Psoas muscle (tissue), 8 donors: ENCODE results near the gene EPHB1. TPM values are rescaled to one million over a fixed set of nuclear protein-coding genes. Genes with fewer than 3 reads are reported as not detected.

Source experiments
- ATAC-seq, 4 donors: fragments of 200-7000 bp; cut with Tn5 transposase; one replicate each; pipeline ENCODE4 v1.9.1; 2020; ENCODE audit warnings: moderate library complexity in 3 of 4, mild to moderate bottlenecking in 2 of 4
- DNase-seq, 2 donors: peaks; one replicate each; pipeline ENCODE4 v3.0.0-alpha.2; 2020
- H3K27ac ChIP-seq: fragments of 200-600 bp; one replicate; pipeline ENCODE4 v1.8.0; 2022
- H3K27me3 ChIP-seq, 3 donors: fragments of 200-600 bp in 1 of 3; one replicate each; pipeline versions ENCODE4 v1.6.1 to v1.8.0; 2013 to 2022; ENCODE audit warnings: low read length in 2 of 3, mild to moderate bottlenecking in 2 of 3, moderate library complexity in 1 of 3; ENCODE audit not compliant: insufficient read depth in 3 of 3
- H3K36me3 ChIP-seq, 2 donors: fragments of 200-600 bp in 1 of 2; one replicate each; pipeline versions ENCODE4 v1.6.1 to v1.8.0; 2013 to 2022; ENCODE audit warnings: low read depth in 1 of 2, mild to moderate bottlenecking in 1 of 2, moderate library complexity in 1 of 2; ENCODE audit not compliant: insufficient read depth in 1 of 2
- H3K4me1 ChIP-seq: fragments of 200-600 bp; one replicate; pipeline ENCODE4 v1.8.0; 2022
- H3K4me3 ChIP-seq: fragments of 200-600 bp; one replicate; pipeline ENCODE4 v1.8.0; 2022; ENCODE audit warnings: mild to moderate bottlenecking
- H3K9me3 ChIP-seq: fragments of 200-600 bp; one replicate; pipeline ENCODE4 v1.8.0; 2022
- whole genome bisulfite sequencing, 3 donors: extraction: QIAGEN DNeasy Blood & Tissue Kit; methylation state at CpG; one replicate each; pipeline versions ENCODE4 v1.1.6 to v1.1.7; 2013; 5-methylcytosine and 5-hydroxymethylcytosine counted together
- intact Hi-C, 2 donors: fragments of 100-400 bp; cut with DNase I; formaldehyde crosslinking; loops; one replicate each; pipeline versions ENCODE4 v1.11.0 to v1.14.2; 2022
- polyA plus RNA-seq, 3 donors: library from polyadenylated mRNA; stranded (reverse); fragments of 200-250 nt; gene quantifications; one replicate each; pipeline ENCODE4 v1.2.3, GENCODE V29; 2013
- total RNA-seq, 4 donors: library from RNA; stranded (reverse); fragmentation: NEBNext Ultra II Directional in 2 of 4; extraction: Animal tissue kit (Norgen Biotek cat#: 25700) in 2 of 4; gene quantifications; one replicate each; pipeline versions ENCODE4 v1.2.1 to v1.2.4, GENCODE V29; 2021 to 2023
- TF ChIP-seq, protein P1 (sequence below): fragments of 200-600 bp; IDR thresholded peaks from one replicate; pipeline ENCODE4 v1.8.0; 2022; ENCODE audit warnings: antibody characterized with exemption
- donor health status: healthy with polysubstance abuse.
- donor health status: DM: no; HTN: no; CAD: no; lungs with moderate emphysema.
- donor health status: Bipolar disorder and iron deficiency.
- donor health status: healthy.
- donor health status: DM: yes; HTN: yes; CAD: no.
- donor health status: DM: no; HTN: no; CAD: no.
- donor health status: DM: no; HTN: no; CAD: no.
- donor health status: DM: yes; HTN: yes; CAD: no.

EPHB1 gene
- total and polyA plus RNA-seq, 7 donors: 0.85 to 6.3 (median 2.0) TPM

DNA sequence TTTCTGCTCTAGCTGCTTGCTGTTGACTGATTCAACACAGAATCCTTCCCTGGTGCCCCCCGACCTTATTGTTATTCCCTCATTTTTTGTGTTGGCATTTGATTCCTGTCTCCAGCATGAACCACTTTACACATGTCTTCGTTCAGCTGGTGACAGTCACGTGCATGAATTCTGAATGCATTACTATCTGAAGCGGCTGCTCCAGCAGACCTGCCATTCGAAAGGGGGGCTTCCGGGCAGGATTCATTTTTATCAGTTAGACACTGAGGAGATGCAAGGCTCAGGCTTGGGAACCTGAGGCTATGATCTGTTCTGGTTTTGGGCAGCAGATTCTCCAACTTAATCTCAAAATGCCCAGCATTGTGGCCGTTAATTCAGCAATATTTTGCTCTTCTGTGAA, 336.2 kb downstream of the EPHB1 start:
- no peak overlapping the region for H3K4me3 ChIP-seq
- TF ChIP-seq, protein P1, sequence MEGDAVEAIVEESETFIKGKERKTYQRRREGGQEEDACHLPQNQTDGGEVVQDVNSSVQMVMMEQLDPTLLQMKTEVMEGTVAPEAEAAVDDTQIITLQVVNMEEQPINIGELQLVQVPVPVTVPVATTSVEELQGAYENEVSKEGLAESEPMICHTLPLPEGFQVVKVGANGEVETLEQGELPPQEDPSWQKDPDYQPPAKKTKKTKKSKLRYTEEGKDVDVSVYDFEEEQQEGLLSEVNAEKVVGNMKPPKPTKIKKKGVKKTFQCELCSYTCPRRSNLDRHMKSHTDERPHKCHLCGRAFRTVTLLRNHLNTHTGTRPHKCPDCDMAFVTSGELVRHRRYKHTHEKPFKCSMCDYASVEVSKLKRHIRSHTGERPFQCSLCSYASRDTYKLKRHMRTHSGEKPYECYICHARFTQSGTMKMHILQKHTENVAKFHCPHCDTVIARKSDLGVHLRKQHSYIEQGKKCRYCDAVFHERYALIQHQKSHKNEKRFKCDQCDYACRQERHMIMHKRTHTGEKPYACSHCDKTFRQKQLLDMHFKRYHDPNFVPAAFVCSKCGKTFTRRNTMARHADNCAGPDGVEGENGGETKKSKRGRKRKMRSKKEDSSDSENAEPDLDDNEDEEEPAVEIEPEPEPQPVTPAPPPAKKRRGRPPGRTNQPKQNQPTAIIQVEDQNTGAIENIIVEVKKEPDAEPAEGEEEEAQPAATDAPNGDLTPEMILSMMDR: no peak
- no peaks in the 10 kb centered on the region for H3K36me3 ChIP-seq
- intact Hi-C loops: no loop called here
- 86 to 90% (median 89%) methylated on average over 7 of the region's 7 CpGs for WGBS, 3 donors
- H3K4me1 ChIP-seq: no peaks in the 10 kb centered on the region
- DNase-seq (no peak), ATAC-seq (no peak)
- H3K27me3 ChIP-seq: no peaks in the 10 kb centered on the region
- H3K9me3 ChIP-seq: no peaks in the 10 kb centered on the region
- H3K27ac ChIP-seq: no peak overlapping the region

DNA sequence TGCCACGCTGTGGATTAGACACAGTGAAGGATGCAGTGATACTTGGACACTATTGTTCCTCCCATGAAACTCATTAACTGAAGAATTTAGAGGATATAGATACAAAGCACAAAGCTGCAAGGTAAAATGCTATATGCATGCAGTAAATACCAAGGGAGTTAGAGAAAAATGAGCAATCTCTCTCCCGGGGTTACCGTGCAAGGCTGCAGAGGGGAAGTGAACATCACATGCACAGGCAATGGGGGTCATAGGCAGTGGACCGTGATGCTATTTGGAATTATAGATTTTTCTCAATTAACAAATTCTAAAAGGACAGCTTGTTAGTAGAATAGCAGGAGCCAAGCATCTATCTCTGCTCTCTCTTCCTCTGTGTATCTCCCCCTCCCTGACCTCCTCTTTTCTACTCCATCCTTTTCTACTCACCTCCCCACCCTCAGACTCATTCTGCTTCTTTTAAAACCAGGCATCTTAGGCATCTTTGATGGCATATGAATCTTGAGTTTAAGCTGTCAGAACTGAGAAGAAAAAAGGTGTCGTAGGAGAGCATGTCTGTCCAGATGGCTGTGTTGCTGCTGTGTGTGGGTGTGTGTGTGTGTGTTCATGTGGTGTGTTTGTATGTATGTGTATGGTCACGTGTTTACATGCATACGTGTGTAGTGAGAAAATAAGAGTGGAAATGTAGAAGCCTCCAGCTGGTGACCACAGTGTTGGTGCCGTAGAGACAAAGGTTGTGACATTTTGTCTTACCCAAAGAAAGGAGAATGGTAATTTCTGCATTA, 339.0 kb downstream of the EPHB1 start:
- ATAC-seq: no peak
- H3K36me3 ChIP-seq: no peaks in the 10 kb centered on the region
- 86 to 92% (median 91%) methylated on average over 8 of the region's 8 CpGs for WGBS, 3 donors
- DNase-seq: no peak
- H3K4me1 ChIP-seq: peaks cover 8% of the 10 kb centered on the region
- H3K9me3 ChIP-seq: no peaks in the 10 kb centered on the region
- no peak overlapping the region for H3K27ac ChIP-seq
- TF ChIP-seq, protein P1: no peak
- intact Hi-C loops: no loop called here
- no peaks in the 10 kb centered on the region for H3K27me3 ChIP-seq
- no peak overlapping the region for H3K4me3 ChIP-seq

DNA sequence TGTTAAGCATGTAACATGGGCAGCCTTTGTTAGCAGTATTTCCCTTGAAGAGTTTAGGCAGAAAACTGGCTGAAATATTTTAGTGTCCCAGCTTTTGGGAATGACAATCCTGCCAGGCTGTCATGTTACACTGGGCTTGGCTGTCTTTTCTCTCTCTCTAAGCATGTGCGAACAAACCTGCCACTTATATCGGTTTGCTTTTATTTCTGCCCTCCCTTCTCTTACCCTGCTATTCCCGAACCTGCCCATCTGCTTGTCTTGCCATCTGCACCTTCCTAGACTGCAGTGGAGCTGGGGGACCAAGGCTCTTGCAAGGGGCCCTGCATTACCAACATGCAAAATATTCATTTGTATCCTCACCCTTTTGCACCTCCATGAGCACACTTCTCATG, 339.6 kb downstream of the EPHB1 start:
- intact Hi-C loops: loop anchor here (5.0 kb wide), 1 partner anchor 83 kb away; no protein-coding TSS in a partner anchor
- ATAC-seq: no peak
- WGBS, 3 donors: 36 to 62% (median 46%) methylated on average over 3 of the region's 3 CpGs

DNA sequence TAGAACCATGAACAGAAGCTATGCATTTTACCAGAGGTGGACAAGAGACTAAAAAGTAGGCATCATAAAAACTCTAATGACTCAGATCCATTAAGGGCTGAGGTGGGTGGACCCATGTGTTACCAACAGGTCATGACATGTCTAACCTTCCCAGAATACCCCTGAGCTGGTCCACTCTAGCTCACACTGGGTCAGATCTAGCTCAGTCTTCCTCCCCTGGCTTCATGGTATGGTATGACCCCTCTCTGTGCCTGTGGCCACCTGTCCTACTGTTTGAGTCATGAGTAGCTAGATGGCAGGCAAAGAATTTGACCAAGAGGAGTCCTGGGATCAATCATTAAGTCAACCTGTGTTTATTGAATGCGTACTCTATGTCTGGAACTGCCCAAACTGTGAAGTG, 340.4 kb downstream of the EPHB1 start:
- ATAC-seq: no peak
- no peak overlapping the region for H3K4me3 ChIP-seq

More for the DNA sequence above, 339.6 kb downstream of the EPHB1 start:
- H3K36me3 ChIP-seq: no peaks in the 10 kb centered on the region
- H3K27ac ChIP-seq: no peak overlapping the region
- DNase-seq: no peak
- H3K27me3 ChIP-seq: no peaks in the 10 kb centered on the region
- H3K9me3 ChIP-seq: no peaks in the 10 kb centered on the region
- TF ChIP-seq, protein P1: no peak
- H3K4me3 ChIP-seq: no peak overlapping the region
- H3K4me1 ChIP-seq: peaks cover 8% of the 10 kb centered on the region

More for the DNA sequence above, 340.4 kb downstream of the EPHB1 start:
- no peaks in the 10 kb centered on the region for H3K27me3 ChIP-seq
- peaks cover 8% of the 10 kb centered on the region for H3K4me1 ChIP-seq
- WGBS, 3 donors: 94 to 100% (median 96%) methylated on average over 1 of the region's 1 CpG
- no peak for DNase-seq
- intact Hi-C loops: loop anchor here (5.0 kb wide), 1 partner anchor 82 kb away; no protein-coding TSS in a partner anchor
- TF ChIP-seq, protein P1: no peak
- H3K9me3 ChIP-seq: no peaks in the 10 kb centered on the region
- no peaks in the 10 kb centered on the region for H3K36me3 ChIP-seq
- no peak overlapping the region for H3K27ac ChIP-seq
